Mammary epithelial cell (primary cell): ENCODE results near the gene MFSD6.

Experiments
- CTCF ChIP-seq, 2 donors: IDR thresholded peaks in 1 of 2; conservative IDR thresholded peaks in 1 of 2; 2 replicates each; pipeline ENCODE4 v1.5.1; 2011 to 2012; ENCODE audit warnings: inconsistent platforms in 2 of 2, low read length in 2 of 2, mild to moderate bottlenecking in 2 of 2, control low read depth in 1 of 2, low read depth in 1 of 2; ENCODE audit not compliant: insufficient read depth in 1 of 2; ENCODE audit errors: extremely low read depth in 1 of 2
- EZH2 ChIP-seq: IDR thresholded peaks from 2 replicates; pipeline ENCODE4 v1.6.1; 2012; ENCODE audit warnings: low read length, inconsistent platforms, borderline replicate concordance

DNA sequence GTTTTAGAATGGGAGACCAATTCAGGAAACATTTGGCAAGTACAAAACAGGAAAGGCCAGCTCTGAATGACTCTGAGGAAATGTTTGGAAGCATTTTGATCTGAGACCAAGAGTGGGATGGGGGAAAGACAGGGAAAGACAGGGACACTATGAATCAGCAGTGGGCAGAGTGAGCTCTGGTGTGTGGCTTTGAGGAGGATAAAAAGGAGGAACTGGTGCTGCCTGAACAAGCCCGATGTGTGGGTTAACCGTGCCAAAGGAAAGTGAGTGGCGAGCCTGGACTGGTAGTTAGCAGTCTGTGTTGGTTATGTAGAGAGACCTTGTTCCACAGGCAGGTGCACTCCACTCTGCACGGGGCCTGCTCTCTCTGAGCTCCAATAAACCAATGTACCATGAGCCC, 5.3 kb downstream of the MFSD6 start:
- TF ChIP-seq CTCF (conservative IDR thresholded peaks at IDR 0.05 in 1 of 2, IDR thresholded peaks at IDR 0.05 in 1 of 2; ENCODE audit: extremely low read depth in 1 of 2, insufficient read depth in 1 of 2, low read depth in 1 of 2, low read length in 2 of 2) (no peak), EZH2 (no peak)
